Uterus (tissue), 2 donors: ENCODE data around the gene TUB.

Source experiments
- CTCF ChIP-seq, 4 experiments: fragments of 200-600 bp in 2 of 4; fragments of 450-650 bp in 2 of 4; sonication (generic) in 2 of 4; IDR thresholded peaks; one replicate each; pipeline ENCODE4 v1.5.1; 2016 to 2019; ENCODE audit warnings: antibody characterized with exemption in 4 of 4, mild to moderate bottlenecking in 2 of 4, moderate library complexity in 1 of 4
- POLR2A ChIP-seq, 2 donors: fragments of 450-650 bp; IDR thresholded peaks; one replicate each; pipeline ENCODE4 v1.6.1; 2016; ENCODE audit warnings: antibody characterized with exemption in 2 of 2, mild to moderate bottlenecking in 1 of 2, moderate library complexity in 1 of 2

DNA sequence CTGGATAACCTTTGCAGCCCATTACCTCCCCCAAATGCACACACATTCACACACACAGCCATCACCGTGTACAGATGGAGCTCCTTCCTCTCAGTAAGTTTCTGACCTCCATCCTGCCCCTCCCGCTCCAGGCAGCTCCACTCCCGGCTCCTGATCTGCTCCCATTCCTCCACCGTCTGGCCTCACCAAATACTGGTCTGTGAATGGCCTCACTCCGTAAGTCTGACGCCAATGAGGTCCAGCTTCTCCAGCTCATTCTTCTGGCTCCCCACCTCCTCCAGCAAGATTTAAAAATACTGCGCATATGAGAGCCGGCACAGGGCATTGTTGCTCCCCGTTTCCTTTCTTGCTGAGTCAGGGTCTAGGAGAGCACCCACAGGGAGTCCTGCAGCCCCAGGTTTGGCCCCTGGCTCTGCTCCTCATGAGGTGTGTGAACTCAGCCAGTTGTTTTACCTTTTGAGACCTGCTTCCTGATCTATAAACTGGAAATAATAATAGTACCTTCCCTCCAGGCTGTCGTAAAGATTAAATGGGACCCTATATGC lies 14.0 kb upstream of the TUB start:
- TF ChIP-seq POLR2A (IDR thresholded peaks at IDR 0.05) (no peak), CTCF (IDR thresholded peaks at IDR 0.05) (no peak)
